HG03460 (cell line): ENCODE results near the gene PLEKHH1.
"Not testable (repeated sequence)": the region's sequence is repeated elsewhere in the genome, so short reads cannot be mapped to it uniquely, and the experiment has no call there.

Experiments used
- ATAC-seq: cut with Tn5 transposase; IDR thresholded peaks from one replicate; pipeline ENCODE4 v1.9.1; 2021; ENCODE audit not compliant: unreplicated experiment

PLEKHH1 gene

DNA sequence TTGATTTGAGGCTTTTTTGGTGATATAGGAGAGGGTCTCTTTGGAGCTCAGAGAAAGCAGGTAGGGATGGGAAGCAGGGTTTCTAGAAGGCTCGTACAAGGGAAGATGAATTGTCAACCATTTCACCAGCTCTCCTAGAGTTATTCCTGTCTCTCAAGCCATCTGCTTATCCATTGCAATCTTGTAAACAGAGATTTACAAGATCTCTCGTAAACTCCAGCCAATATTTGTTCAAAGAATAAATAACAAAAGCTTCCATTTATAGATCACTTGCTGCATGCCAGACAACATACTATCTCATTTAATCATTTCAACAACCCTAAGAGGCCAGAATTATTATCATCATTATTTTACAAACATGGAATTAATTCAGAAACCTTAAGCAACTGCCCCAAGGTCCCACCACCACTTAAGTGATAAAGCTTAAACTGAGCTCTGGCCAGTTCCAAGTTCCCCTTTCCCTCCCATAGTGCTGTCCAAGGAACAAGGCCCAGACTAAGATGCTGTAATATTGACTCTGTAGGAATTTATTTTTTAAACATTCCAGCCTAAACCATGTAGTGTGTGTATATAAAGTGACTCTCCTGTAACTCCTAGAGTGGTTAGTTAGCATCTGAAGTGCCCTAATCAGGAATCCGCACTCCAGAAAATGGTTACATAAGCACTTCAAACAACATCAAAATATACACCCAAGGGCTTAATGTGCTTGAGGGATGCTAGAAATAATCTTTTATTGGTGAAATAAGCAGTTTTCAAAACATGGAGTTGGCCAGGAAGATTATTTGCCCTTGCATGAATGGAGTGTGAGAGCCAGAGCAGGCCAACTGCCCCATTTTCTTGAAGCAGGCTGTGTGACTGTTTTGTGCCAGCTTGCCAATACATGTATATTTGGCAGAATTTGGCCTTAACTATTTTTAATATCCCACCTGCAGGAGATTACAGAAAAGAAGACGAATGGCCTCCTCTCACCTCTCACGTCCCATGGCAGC, 2.8 kb upstream of the PLEKHH1 start:
- ATAC-seq, result no peak

DNA sequence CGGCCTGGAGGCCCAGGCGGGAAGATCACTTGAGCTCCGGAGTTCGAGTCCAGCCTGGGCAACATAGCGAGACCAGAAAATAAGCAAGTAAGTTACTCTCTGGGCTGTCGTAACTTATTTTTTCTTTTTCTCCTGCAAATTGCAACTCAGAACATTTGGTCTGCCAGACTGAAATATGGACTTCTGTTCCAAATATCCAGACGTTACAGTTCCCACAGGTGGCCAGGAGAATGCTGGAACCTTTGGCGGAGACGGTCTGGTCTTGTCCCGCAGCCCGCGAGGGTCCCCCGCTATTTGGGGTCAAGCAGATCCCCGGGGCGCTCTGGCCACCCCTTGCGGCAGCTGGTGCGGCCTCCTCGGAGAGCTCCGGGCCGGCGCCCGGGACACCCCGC, 488 bp upstream of the PLEKHH1 start:
- ATAC-seq, result no peak

- ATAC-seq, result no peak
Observed at GRCh38 chr14:67533754-67534085, 630 bp downstream of the PLEKHH1 start.

DNA sequence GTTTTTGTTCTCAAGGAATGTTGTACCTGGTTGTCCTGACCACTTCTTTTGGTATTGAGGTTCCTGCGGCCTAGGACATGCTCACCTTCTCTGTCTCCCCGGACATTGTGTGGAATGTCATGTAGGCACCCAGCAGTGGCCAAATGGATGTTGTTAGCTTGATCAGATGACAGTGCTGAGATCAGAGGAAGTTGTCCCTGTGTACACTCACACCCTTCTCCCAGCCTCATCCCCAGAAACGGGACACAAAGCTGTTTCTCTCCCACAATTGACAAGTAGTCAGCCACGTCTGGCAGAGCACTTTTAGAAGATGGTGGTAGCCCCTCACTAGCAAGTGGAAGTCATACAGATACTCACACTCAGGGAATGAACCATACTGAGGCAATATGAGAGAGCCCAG, 3.0 kb downstream of the PLEKHH1 start:
- ATAC-seq, result no peak

- ATAC-seq, result no peak
Observed at GRCh38 chr14:67537736-67538135, 4.6 kb downstream of the PLEKHH1 start.

GRCh38 chr14:67538501-67538900, 5.4 kb downstream of the PLEKHH1 start:
- no peak for ATAC-seq

- ATAC-seq, result no peak
Observed at GRCh38 chr14:67539116-67539515, 6.0 kb downstream of the PLEKHH1 start.

- ATAC-seq, result no peak
Observed at GRCh38 chr14:67541448-67542387, 8.6 kb downstream of the PLEKHH1 start.

DNA sequence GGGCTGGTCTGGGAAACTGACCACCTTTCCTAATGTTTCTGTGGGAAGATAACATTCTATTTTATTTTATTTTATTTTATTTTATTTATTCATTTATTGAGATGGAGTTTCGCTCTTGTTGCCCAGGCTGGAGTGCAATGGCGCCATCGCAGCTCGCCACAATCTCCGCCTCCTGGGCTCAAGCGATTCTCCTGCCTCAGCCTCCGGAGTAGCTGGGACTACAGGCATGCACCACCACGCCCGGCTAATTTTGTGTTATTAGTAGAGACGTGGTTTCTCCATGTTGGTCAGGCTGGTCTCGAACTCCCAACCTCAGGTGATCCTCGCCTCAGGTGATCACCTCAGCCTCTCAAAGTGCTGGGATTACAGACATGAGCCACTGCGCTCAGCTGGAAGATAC, 9.5 kb downstream of the PLEKHH1 start:
- ATAC-seq, result not testable (repeated sequence)

- ATAC-seq, result no peak
Observed at GRCh38 chr14:67544590-67544989, 11.5 kb downstream of the PLEKHH1 start.

DNA sequence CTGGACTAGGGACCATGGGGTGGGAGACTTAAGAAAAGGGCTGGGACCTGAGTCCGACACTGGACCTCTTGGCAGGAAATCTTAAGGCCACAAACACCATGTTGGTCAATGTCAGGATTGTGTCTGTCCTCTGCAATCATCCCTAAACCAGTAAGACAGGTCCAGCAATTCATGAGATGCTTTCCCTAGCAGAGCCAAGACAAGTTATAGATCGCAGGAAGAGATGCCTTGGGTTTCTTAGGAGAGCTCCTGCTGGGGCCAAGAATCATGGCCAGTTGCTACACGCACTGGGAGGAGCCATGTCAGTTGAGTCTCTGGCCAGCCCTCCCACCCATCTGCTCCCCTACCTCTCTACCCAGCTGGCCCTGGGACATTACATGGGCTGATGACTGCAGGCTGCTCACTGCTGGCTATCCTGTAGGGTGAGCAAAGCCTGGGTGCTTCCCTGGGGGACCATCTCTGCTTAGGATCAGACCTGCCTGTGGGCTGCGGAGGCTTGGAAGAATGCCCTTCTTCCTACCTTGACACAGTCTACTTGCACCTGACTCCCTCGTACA, 14.2 kb downstream of the PLEKHH1 start:
- no peak for ATAC-seq

DNA sequence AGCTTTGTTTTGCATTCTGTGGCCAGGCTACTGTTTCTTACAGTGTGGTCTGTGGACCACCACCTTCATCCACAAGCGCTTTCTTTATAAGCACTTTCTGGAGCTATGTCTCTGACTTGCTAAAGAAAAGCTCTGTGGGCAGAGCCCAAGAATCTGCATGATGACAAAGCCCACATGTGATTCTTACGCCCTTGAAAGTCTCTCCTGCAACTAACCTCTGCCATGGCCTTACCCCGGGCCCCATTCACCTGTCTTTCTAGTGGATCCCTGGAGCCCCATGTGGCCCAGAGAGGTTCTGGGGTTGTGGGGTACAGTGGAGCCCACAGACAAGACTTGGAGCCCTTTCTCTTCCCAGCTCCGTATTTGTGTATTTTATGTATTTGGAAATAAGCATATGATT, 16.6 kb downstream of the PLEKHH1 start:
- no peak for ATAC-seq

GRCh38 chr14:67551123-67551522, 18.0 kb downstream of the PLEKHH1 start:
- ATAC-seq, result no peak

- no peak for ATAC-seq
Observed at GRCh38 chr14:67551940-67552339, 18.9 kb downstream of the PLEKHH1 start.

DNA sequence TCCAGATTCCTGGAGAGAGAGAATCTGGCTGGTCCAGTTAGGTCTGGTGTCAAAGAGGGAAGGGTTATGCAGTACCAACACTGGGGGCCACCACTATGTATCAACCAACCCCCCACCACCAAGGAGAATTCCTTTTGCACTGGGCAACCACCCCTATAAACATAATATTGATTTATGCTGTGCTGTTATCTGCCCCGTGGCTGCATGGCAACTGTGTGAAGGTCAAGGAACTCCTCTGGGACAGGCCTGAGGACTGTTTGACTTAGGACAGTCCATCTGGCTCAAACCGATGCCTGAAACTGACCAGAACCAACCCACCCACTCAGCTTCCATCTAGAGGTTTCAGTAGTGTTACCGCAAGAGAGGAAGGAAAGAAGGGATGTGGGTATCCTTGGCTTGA, 20.5 kb downstream of the PLEKHH1 start:
- no peak for ATAC-seq

GRCh38 chr14:67554341-67554740, 21.3 kb downstream of the PLEKHH1 start:
- no peak for ATAC-seq

- ATAC-seq, result no peak
Observed at GRCh38 chr14:67555518-67556090, 22.5 kb downstream of the PLEKHH1 start.

DNA sequence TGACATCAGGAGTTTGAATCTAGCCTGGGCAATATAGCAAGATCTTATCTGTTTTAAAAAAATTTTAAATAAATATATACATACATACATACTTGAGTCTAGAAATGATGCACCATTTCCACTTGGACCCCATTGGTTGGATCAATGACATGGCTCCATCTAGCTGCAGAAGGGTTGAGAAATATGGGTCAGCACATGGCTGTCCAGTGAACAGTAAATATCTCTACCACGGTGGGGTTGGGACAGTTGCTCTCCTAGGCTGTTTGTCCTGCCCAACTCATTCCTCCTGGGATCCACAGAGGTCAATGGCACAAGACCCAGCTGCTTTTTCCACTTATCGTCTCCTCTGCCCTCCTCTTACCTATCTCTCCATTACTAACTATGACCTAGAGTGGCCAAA, 23.6 kb downstream of the PLEKHH1 start:
- no peak for ATAC-seq

DNA sequence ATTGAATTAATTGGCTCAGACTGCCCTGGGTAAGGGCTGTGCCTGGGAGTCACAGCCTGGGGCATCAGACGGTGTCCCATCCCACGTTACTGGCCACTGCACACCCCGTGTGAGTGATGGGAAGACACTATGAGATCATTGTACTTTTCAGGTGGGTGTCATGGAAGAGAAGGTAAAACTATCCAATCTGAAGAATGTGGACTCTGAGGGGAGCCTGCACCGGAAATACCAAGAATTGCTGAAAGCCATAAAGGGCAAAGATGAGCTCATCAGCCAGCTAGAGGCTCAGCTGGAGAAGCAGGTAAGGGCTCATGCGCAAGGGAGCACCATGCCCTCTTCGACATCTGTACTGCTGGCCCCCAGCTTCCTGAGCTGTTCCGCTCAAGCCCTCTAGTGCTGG, 24.0 kb downstream of the PLEKHH1 start:
- ATAC-seq, result no peak

DNA sequence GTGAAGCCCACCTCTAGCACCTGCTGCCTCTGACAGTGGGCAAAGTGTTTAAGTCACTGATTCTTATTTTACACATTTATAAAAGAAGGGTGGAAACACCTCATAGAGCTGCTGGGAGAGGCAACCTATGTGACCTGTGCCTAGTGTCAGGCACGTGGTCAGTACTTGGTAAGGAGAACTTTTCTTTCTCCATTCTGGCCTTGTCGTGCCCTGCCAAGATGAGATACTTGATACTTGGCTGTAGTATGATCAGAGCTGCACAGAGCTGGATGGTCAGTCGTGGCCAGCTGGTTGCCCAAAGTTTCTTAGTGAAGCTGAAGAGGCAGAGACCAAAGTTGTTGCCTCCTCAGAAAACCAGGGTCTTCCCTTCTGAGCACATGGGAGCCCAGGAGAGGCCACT, 24.6 kb downstream of the PLEKHH1 start:
- no peak for ATAC-seq

DNA sequence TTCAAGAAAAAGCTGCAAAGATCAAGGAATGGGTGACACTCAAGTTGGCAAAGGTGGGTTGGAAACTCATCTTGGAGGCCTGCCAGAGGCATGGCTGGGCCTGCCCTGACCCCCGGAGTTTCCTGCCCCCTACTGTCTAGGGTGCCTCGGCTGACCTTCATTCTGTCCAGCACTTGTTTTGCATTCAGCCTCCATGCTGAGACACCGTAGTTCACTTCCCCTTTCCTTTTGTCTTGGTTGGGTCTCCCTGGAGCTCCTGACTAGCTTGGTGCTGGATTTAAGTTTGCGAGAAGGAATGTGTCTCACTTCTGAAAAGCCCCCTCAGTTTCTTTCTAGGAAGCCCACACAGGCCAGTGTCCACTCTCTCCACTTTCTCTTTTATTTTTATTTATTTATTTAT, 26.5 kb downstream of the PLEKHH1 start:
- no peak for ATAC-seq
